OCI-LY1 (cell line): ENCODE results near the gene COL18A1.

Source experiments
- H2AFZ ChIP-seq: fragments of 200-600 bp; sonication (generic), shearing (Covaris generic); 2 replicates; pipeline ENCODE4 v1.6.0; 2014; ENCODE audit warnings: antibody characterized with exemption, mild to moderate bottlenecking, low read length
- H3F3A ChIP-seq: fragments of 200-600 bp; sonication (generic), shearing (Covaris generic); 2 replicates; pipeline ENCODE4 v1.6.0; 2014; ENCODE audit warnings: mild to moderate bottlenecking, antibody characterized with exemption, low read length, moderate library complexity; ENCODE audit not compliant: insufficient read depth
- H3K27ac ChIP-seq: fragments of 200-600 bp; sonication (generic); 2 replicates; pipeline ENCODE4 v1.5.1; 2014; ENCODE audit warnings: low read length, mixed run types, mild to moderate bottlenecking, low read depth; ENCODE audit not compliant: poor library complexity, severe bottlenecking
- H3K27me3 ChIP-seq: fragments of 200-600 bp; sonication (generic); 2 replicates; pipeline ENCODE4 v1.6.0; 2014; ENCODE audit warnings: antibody characterized with exemption, mild to moderate bottlenecking, low read length, moderate library complexity; ENCODE audit not compliant: insufficient read depth
- H3K36me3 ChIP-seq: fragments of 200-600 bp; sonication (generic); 2 replicates; pipeline ENCODE4 v1.6.1; 2014; ENCODE audit warnings: mild to moderate bottlenecking, antibody characterized with exemption, low read length, moderate library complexity, mixed read lengths; ENCODE audit not compliant: insufficient read depth
- H3K4me1 ChIP-seq: fragments of 200-600 bp; sonication (generic); 2 replicates; pipeline ENCODE4 v1.5.1; 2014; ENCODE audit warnings: mild to moderate bottlenecking, low read length, moderate library complexity; ENCODE audit not compliant: insufficient read depth, severe bottlenecking
- H3K4me2 ChIP-seq: fragments of 200-600 bp; sonication (generic), shearing (Covaris generic); 2 replicates; pipeline ENCODE4 v1.6.1; 2014; ENCODE audit warnings: low read length
- H3K4me3 ChIP-seq: fragments of 200-600 bp; sonication (generic); 2 replicates; pipeline ENCODE4 v1.5.1; 2014; ENCODE audit warnings: low read length, low read depth, mild to moderate bottlenecking, mixed read lengths; ENCODE audit not compliant: poor library complexity, severe bottlenecking
- H3K79me2 ChIP-seq: fragments of 200-600 bp; shearing (Covaris generic); 2 replicates; pipeline ENCODE4 v1.6.1; 2016; ENCODE audit warnings: mixed run types, low read length, mixed read lengths; ENCODE audit not compliant: insufficient read depth
- H3K9ac ChIP-seq: fragments of 200-600 bp; sonication (generic), shearing (Covaris generic); 2 replicates; pipeline ENCODE4 v1.6.1; 2014; ENCODE audit warnings: mild to moderate bottlenecking, low read length, mixed read lengths
- H3K9me2 ChIP-seq: fragments of 200-600 bp; sonication (generic), shearing (Covaris generic); 2 replicates; pipeline ENCODE4 v1.6.1; 2014; ENCODE audit warnings: low read depth, mild to moderate bottlenecking, low read length, mixed read lengths
- H3K9me3 ChIP-seq: fragments of 200-600 bp; shearing (Covaris generic); 2 replicates; pipeline ENCODE4 v1.6.1; 2014; ENCODE audit warnings: low read length, mixed read lengths
- H4K20me1 ChIP-seq: fragments of 200-600 bp; sonication (generic), shearing (Covaris generic); 2 replicates; pipeline ENCODE4 v1.6.0; 2016; ENCODE audit warnings: mild to moderate bottlenecking, low read length; ENCODE audit not compliant: insufficient read depth
- CTCF ChIP-seq: fragments of 200-600 bp; sonication (generic), shearing (Covaris generic); IDR thresholded peaks from 2 replicates; pipeline ENCODE4 v1.5.1; 2017; ENCODE audit warnings: mild to moderate bottlenecking, antibody characterized with exemption, low read length, moderate library complexity, mixed read lengths
- EZH2 ChIP-seq: fragments of 200-600 bp; sonication (generic), shearing (Covaris generic); IDR thresholded peaks from 2 replicates; pipeline ENCODE4 v1.8.0; 2017; ENCODE audit warnings: borderline replicate concordance, mixed run types, mild to moderate bottlenecking, antibody characterized with exemption, low read length, moderate library complexity, mixed read lengths

The COL18A1 gene

DNA sequence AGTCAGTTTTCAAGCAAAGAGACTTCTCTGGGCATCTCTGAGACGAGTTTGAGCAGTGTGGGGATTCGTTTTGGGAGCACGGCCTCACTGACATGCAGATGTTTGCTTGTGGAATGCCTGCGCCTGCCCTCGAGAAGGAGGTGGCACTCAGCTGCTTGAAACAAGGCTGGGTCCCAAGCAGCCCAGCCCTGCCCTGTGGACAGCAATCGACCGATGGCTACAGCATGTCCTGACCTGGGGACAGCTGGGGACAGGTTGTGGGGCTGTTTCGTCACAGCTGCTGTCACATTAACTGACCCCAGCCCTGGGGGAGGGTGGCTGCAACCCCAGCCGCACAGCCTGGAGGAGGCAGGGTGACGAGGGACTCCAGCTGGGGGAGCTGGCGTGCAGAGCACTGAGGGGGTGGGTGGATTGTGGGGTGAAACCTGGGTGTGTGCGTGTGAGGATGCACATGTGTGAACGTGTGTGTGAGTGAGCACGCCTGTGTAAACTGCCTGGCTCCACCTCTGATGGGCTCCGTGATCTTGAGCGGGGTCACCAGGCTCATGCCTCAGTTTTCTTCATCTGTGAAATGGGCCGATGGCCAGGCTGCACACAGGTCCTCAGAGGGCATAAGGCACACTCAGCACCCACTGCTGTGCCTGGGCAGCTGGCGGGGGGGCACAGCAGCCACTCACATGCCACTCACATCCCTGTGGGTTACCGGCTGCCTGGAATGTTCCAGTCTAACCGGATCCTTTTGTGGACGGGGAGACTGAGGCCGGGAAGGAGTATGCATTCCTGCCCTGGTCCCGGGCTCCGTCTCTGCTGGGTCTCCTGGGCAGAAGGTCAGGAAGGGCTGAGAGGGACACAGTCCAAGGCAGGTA, 49.3 kb downstream of the COL18A1 start:
- H3K4me2 ChIP-seq = no peak overlapping the region
- no peaks in the 10 kb centered on the region for H3K9me3 ChIP-seq
- H3F3A ChIP-seq = peaks cover 8% of the 10 kb centered on the region; the same call in 1 of the 2 replicates
- no peaks in the 10 kb centered on the region for H4K20me1 ChIP-seq
- no peaks in the 10 kb centered on the region for H3K36me3 ChIP-seq
- no peak overlapping the region for H3K9ac ChIP-seq
- no peak overlapping the region for H2AFZ ChIP-seq
- no peak overlapping the region for H3K27ac ChIP-seq
- H3K4me3 ChIP-seq = no peak overlapping the region
- TF ChIP-seq CTCF = no peak
- TF ChIP-seq EZH2 = no peak
- no peaks in the 10 kb centered on the region for H3K9me2 ChIP-seq
- no peaks in the 10 kb centered on the region for H3K4me1 ChIP-seq
- no peaks in the 10 kb centered on the region for H3K27me3 ChIP-seq
- H3K79me2 ChIP-seq = no peaks in the 10 kb centered on the region

- H3K27ac ChIP-seq = no peak overlapping the region
- peaks cover 8% of the 10 kb centered on the region; the same call in 1 of the 2 replicates for H3F3A ChIP-seq
- no peaks in the 10 kb centered on the region for H3K27me3 ChIP-seq
- H3K4me1 ChIP-seq = no peaks in the 10 kb centered on the region
- no peaks in the 10 kb centered on the region for H3K9me3 ChIP-seq
- H3K36me3 ChIP-seq = no peaks in the 10 kb centered on the region
- no peak overlapping the region for H3K4me2 ChIP-seq
- no peak overlapping the region for H3K4me3 ChIP-seq
- no peak overlapping the region for H2AFZ ChIP-seq
- no peaks in the 10 kb centered on the region for H4K20me1 ChIP-seq
- no peak for TF ChIP-seq CTCF
- TF ChIP-seq EZH2 = no peak
- no peaks in the 10 kb centered on the region for H3K79me2 ChIP-seq
- no peaks in the 10 kb centered on the region for H3K9me2 ChIP-seq
- H3K9ac ChIP-seq = no peak overlapping the region
Observed at GRCh38 chr21:45454926-45455673, 50.1 kb downstream of the COL18A1 start.

- Histone ChIP-seq H3K9ac (no peak overlapping the region), H3K9me3 (no peaks in the 10 kb centered on the region), H4K20me1 (no peaks in the 10 kb centered on the region), H3K27me3 (no peaks in the 10 kb centered on the region), H2AFZ (no peak overlapping the region), H3K27ac (no peak overlapping the region), H3K79me2 (no peaks in the 10 kb centered on the region), H3F3A (peaks cover 8% of the 10 kb centered on the region; the same call in 1 of the 2 replicates), H3K4me1 (no peaks in the 10 kb centered on the region), H3K9me2 (no peaks in the 10 kb centered on the region), H3K4me2 (no peak overlapping the region), H3K36me3 (no peaks in the 10 kb centered on the region), H3K4me3 (no peak overlapping the region)
- TF ChIP-seq EZH2 (no peak), CTCF (no peak)
Observed at GRCh38 chr21:45455674-45456583, 51.0 kb downstream of the COL18A1 start.
